ENCODE data around the gene ADD2. TPM values are rescaled to one million over a fixed set of nuclear protein-coding genes. Genes with fewer than 3 reads are reported as not detected.

The ADD2 gene
- total and polyA plus RNA-seq, 2 experiments from 2014 or later = 4.7 to 40.0 TPM

DNA sequence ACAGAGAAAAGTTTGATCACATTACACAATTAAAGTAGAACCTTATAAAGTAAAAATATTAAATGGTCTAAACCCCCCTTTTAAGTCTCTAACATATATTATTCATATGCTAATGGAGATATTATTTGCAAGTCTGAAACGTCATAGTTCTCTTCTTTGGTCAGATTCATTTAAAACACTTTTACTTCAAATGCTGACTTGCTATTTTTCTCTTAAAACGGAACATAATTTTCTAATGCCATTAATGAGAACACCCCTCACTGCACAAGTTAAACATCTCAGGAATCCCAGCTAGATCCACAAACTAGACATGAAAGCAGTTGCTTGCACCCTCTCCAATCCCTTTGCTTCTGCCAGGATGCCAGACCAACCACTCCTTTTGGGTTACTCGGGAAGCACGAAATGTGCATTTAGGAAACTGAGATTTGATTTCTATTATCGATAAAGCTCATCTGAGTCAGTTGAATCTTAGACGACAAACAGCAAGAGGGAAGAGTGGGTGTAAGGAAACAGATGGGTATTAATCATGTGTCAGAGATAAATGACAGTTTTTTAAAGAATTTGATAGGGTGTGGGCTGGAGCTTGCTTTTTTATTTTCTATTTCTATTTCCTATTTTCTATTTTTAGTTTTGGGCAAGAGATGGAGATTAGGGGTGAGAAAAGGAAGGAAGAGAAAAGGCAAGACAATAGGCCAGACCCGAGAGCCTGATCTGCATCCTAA, 1.5 kb downstream of the ADD2 start:
- Histone ChIP-seq H3K9me3 (ENCODE audit: low read depth) (no peaks in the 10 kb centered on the region), H3K4me3 (peak overlapping the region; percentile 56), H3K36me3 (no peaks in the 10 kb centered on the region), H3K27me3 (peaks cover 19% of the 10 kb centered on the region), H3K4me1 (ENCODE audit: low read depth) (peaks cover 4% of the 10 kb centered on the region), H3K27ac (no peak overlapping the region)
- TF ChIP-seq, protein P1, sequence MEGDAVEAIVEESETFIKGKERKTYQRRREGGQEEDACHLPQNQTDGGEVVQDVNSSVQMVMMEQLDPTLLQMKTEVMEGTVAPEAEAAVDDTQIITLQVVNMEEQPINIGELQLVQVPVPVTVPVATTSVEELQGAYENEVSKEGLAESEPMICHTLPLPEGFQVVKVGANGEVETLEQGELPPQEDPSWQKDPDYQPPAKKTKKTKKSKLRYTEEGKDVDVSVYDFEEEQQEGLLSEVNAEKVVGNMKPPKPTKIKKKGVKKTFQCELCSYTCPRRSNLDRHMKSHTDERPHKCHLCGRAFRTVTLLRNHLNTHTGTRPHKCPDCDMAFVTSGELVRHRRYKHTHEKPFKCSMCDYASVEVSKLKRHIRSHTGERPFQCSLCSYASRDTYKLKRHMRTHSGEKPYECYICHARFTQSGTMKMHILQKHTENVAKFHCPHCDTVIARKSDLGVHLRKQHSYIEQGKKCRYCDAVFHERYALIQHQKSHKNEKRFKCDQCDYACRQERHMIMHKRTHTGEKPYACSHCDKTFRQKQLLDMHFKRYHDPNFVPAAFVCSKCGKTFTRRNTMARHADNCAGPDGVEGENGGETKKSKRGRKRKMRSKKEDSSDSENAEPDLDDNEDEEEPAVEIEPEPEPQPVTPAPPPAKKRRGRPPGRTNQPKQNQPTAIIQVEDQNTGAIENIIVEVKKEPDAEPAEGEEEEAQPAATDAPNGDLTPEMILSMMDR (IDR thresholded peaks at IDR 0.05; ENCODE audit: low read depth, low read length) = no peak
- no peak for DNase-seq (ENCODE audit: low read depth in 1 of 2, low spot score in 1 of 2)

DNA sequence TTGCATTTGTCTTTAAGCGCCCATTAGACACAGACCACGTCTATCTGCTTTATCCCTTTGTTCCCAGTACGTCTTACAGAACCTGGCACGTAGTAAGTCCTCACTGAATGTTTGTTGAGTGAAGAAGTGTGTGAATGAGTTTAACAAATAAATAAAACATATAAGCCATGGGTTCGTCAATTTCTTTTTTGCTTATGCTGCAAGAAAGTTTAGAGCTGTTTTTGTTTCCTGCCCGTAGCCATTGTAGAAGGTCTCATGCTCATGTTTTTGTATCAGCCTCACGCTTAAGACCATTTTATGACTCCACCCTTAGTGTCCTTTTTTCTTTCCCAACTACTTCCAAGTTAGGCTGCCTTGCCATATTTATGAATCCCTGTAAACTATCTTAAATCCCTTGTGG, 2.5 kb downstream of the ADD2 start:
- no peaks in the 10 kb centered on the region for H3K9me3 ChIP-seq (ENCODE audit: low read depth)
- TF ChIP-seq, protein P1 (IDR thresholded peaks at IDR 0.05; ENCODE audit: low read depth, low read length) = no peak
- no peaks in the 10 kb centered on the region for H3K36me3 ChIP-seq
- H3K27me3 ChIP-seq = peaks cover 19% of the 10 kb centered on the region
- H3K27ac ChIP-seq = no peak overlapping the region
- no peak for DNase-seq (ENCODE audit: low read depth in 1 of 2, low spot score in 1 of 2)
- peaks cover 4% of the 10 kb centered on the region for H3K4me1 ChIP-seq (ENCODE audit: low read depth)
- H3K4me3 ChIP-seq = no peak overlapping the region

DNA sequence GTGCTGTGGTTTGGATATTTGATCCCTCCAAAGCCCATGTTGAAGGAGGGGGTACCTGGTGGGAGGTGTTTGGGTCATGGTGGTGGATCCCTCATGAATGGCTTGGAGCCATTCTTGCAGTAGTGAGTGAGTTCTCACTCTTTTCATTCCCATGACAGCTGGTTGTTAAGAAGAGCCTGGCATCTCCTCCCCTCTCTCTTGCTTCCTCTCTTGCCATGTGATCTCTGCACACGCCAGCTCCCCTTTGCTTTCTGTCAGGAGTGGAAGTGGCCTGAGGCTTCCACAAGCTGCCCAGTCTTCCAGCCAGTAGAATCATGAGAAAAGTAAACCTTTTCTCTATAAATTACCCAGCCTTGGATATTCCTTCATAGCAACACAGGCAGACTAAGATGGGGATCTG, 8.6 kb downstream of the ADD2 start:
- no peak for DNase-seq (ENCODE audit: low read depth in 1 of 2, low spot score in 1 of 2)
- no peaks in the 10 kb centered on the region for H3K4me1 ChIP-seq (ENCODE audit: low read depth)
- H3K9me3 ChIP-seq (ENCODE audit: low read depth) = no peaks in the 10 kb centered on the region
- no peaks in the 10 kb centered on the region for H3K27me3 ChIP-seq
- H3K27ac ChIP-seq = no peak overlapping the region
- no peak overlapping the region for H3K4me3 ChIP-seq
- H3K36me3 ChIP-seq = no peaks in the 10 kb centered on the region
- TF ChIP-seq, protein P1 (IDR thresholded peaks at IDR 0.05; ENCODE audit: low read depth, low read length) = no peak

DNA sequence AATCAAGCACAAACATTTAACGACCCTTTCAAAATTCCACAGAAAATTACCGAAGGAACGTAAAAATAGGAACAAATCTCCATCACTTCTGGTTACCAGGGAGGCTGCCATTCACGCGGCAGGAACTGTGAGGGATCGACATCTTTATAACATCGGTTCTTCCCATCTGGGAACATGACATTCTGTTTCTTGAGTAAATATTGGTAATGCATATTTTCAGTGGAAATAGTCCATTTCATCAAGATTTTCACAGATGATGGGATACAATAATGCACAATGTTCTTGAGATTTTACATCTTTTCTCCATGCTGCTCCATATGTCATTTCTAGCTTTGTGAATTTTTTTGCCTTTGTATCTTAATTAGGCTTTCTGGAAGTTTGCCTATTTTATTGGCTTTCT, 10.0 kb downstream of the ADD2 start:
- no peak for DNase-seq (ENCODE audit: low read depth in 1 of 2, low spot score in 1 of 2)
- peaks cover 5% of the 10 kb centered on the region for H3K4me1 ChIP-seq (ENCODE audit: low read depth)

GRCh38 chr2:70757360-70757759, 10.6 kb downstream of the ADD2 start:
- H3K27ac ChIP-seq = no peak overlapping the region
- DNase-seq (ENCODE audit: low read depth in 1 of 2, low spot score in 1 of 2) = no peak
- peaks cover 11% of the 10 kb centered on the region for H3K4me1 ChIP-seq (ENCODE audit: low read depth)
- TF ChIP-seq, protein P1 (IDR thresholded peaks at IDR 0.05; ENCODE audit: low read depth, low read length) = no peak
- no peaks in the 10 kb centered on the region for H3K27me3 ChIP-seq
- no peaks in the 10 kb centered on the region for H3K9me3 ChIP-seq (ENCODE audit: low read depth)
- H3K36me3 ChIP-seq = no peaks in the 10 kb centered on the region
- H3K4me3 ChIP-seq = no peak overlapping the region

More for the DNA sequence above, 10.0 kb downstream of the ADD2 start:
- TF ChIP-seq, protein P1 (IDR thresholded peaks at IDR 0.05; ENCODE audit: low read depth, low read length) = no peak
- Histone ChIP-seq H3K27me3 (no peaks in the 10 kb centered on the region), H3K4me3 (no peak overlapping the region), H3K36me3 (no peaks in the 10 kb centered on the region), H3K27ac (no peak overlapping the region), H3K9me3 (ENCODE audit: low read depth) (no peaks in the 10 kb centered on the region)

All from cardiac muscle cell (in vitro differentiated cells and primary cell).